Liver (tissue), 3 donors: ENCODE results near the gene PIGR.

ENCODE experiments used
- CTCF ChIP-seq: fragments of 150-350 bp; IDR thresholded peaks from 2 replicates; pipeline ENCODE4 v1.5.1; 2017; ENCODE audit warnings: improper control_type of control experiment, low read depth, low read length; ENCODE audit not compliant: missing input control
- HNF4G ChIP-seq: IDR thresholded peaks from 2 replicates; pipeline ENCODE4 v1.6.1; 2016; ENCODE audit warnings: antibody characterized with exemption
- JUND ChIP-seq, 2 donors: IDR thresholded peaks; 2 replicates each; pipeline ENCODE4 v1.6.1; 2016; ENCODE audit warnings: antibody characterized with exemption in 2 of 2
- TAF1 ChIP-seq: conservative IDR thresholded peaks from 2 replicates; pipeline ENCODE4 v1.6.1; 2016; ENCODE audit warnings: antibody characterized with exemption, mild to moderate bottlenecking
- YY1 ChIP-seq: IDR thresholded peaks from 2 replicates; pipeline ENCODE4 v1.6.1; 2016; ENCODE audit warnings: antibody characterized with exemption, mild to moderate bottlenecking
- ZBTB33 ChIP-seq: IDR thresholded peaks from 2 replicates; pipeline ENCODE4 v1.6.1; 2016; ENCODE audit warnings: antibody characterized with exemption
- donor health status: healthy.
- donor health status: healthy.

DNA sequence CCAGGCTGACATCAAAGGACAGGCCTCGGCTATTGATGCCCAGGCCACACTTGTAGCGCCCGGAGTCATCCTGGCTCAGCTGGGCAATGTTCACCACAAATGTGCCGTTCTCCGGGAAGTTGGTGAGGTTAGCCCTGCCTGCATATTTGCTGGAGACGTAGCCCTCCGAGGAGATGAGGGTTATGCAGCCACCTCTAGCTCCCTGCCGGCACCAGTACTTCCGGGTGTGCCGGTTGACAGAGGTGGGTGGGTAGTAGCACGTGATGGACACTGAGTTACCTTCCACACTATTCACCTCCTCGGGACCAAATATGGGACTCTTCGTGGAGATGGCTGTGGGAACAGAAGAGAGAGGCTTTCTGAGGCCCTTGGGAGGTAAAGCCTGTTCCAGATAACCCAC is 7.1 kb downstream of the PIGR start:
- TF ChIP-seq CTCF: no peak
- TF ChIP-seq ZBTB33: no peak
- no peak for TF ChIP-seq YY1
- TF ChIP-seq HNF4G: no peak
- no peak for TF ChIP-seq JUND (IDR thresholded peaks at IDR 0.05)
- no peak for TF ChIP-seq TAF1
